Cerebellar nuclear complex (tissue), 1 donor: Measurements from ENCODE around the gene NCSTN.
"Not testable (repeated sequence)": the region's sequence is repeated elsewhere in the genome, so short reads cannot be mapped to it uniquely, and the experiment has no call there.

Experiments
- DNase-seq, 2 experiments: peaks; one replicate each; lab custom pipeline; 2025; lab: John Stamatoyannopoulos, UW

Gene NCSTN

DNA sequence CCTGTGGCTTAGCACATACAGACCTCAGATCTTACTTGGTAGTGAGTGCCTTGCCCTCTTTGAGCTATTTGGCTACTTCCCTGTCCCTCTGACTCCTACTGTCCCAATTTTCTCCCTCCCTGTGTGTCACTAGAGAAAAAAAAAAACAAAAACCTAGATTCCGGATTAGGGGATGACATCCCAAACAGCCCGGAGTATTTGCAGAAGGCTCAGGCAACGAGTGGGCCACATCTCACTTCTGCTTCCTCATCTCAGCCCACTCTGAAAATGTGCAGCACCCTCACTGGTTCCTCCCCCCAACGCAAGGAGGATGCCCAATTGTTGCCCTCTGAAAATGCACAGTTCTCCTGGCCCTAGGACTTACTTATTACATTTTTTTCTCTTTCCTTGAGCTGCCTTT is 28.6 kb downstream of the NCSTN start:
- DNase-seq, result no peak

DNA sequence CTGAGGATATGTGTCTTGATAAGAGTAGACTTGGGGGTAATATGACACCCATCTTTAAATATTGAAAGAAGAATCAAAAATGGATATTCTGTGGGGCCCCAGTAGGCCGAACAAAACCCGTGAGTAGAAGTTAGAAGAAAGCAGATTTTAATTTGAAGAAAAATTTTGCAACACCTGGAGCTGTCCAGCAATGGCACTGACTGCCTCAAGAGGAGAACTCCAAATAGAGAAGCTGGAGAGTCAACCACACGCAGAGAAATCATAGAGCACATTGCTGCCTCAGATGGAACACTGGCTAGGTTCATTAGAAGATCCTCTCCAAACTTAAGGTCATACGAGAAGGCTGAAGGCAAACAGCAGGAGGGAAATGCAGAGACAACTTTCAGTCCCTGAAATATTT is 30.5 kb downstream of the NCSTN start:
- no peak for DNase-seq

DNA sequence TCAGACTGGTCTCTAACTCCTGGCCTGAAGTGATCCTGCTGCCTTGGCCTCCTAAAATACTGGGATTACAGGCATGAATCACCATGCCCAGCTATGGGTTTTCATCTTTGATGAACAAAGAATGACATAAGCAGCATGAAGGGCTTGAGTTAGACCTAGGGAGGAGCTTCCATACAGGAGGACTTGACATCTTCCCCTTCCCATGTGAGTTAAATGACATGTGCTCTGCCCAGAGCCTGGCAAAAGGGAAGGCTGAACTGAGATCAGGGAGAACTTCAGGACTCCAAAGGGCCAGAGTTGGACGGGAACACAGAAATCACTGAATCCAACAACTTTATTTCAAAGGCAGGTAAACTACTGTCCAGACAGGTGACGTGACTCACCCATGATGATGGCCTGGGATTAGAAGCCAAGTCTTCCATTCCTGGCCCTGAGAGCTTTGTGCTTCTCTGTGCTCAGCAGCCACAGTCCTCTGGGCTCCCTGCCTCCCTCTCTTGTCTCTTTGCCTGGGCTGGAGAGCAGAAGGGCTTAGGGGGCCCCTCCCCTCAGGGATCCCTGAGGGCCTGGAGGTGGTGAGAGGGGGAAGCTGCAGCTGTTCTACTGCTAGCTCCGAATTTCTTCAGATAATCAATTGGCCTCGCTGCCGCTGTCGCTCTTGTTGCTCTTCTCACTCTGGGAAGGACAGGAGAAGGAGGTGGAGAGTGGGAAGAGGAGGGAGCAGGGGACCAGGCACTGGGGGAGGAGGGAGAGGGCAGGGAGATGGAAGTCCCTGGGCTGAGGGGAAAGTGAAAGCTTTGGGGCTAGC is 31.3 kb downstream of the NCSTN start:
- no peak for DNase-seq

DNA sequence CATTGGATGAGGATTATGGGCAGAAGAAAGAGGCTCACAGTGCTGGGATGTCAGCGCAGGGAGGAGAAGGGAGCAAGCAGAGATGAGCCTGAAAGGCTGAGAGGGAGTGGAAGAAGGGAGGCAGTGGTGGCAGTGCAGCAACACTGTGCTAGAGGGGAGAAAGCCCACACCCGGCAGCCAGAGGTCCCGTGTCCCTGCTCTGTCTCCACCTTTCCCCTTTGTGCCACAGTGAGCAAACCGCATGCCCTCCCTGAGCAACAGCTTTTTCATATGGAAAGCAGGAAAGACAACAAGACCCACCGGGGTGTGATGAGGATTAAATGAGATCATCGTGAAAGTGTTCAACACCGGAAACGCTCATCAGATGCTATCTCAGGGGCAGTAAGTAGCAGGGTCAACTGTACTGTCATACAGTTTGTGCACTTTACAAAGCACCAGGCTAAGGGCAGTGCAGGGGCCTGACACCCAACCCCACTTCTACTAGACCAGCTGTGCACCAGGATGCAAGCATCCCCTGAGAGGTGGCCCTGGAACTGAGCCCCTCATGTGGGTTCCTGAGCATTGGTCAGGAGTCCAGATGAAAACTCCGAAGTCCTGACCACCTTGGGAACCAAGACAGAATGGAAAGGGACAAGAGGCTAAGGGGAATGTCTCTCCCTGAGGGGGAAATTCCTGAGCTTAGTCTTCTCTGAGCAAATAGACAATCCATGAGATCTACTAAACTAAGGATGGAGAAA is 32.8 kb downstream of the NCSTN start:
- DNase-seq, result no peak

DNA sequence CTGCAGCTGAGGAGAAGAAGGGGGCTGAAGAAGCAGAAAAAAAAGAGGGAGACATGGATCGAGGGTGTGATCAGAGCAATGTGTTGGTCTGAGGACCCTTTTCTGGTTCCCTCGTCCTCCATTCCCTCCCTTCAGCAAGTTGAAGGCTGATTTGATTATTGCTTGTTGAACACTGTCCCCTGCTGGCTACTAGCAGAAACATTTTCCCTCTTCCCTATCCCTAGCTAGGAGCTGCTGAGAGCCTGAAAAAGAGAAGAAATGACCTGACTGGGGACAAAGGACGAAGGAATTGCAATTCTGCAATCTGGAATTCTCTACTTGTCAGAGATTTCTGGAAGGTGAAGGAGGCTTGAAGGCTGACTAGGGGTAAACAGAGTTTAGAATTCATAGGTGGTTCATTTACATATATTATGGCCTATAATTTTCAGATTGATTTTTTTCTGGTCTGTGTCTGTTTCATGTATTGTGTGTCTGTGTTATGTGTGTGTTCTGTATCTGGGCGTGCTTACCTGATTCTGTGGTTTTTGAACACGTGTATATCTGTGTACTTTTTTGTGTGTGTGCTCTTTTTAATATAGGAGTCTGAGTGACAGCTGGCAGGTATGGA is 33.4 kb downstream of the NCSTN start:
- peak in 1 of 2 experiments; percentile 34 for DNase-seq

GRCh38 chr1:160377585-160378206 is 34.5 kb downstream of the NCSTN start:
- no peak for DNase-seq

- not testable (repeated sequence) for DNase-seq
Measured at GRCh38 chr1:160384812-160385211, 41.6 kb downstream of the NCSTN start.

- DNase-seq, result not testable (repeated sequence)
Measured at GRCh38 chr1:160388406-160388805, 45.2 kb downstream of the NCSTN start.

GRCh38 chr1:160394673-160395072 is 51.5 kb downstream of the NCSTN start:
- DNase-seq, result no peak

GRCh38 chr1:160397651-160398050 is 54.5 kb downstream of the NCSTN start:
- DNase-seq, result no peak

DNA sequence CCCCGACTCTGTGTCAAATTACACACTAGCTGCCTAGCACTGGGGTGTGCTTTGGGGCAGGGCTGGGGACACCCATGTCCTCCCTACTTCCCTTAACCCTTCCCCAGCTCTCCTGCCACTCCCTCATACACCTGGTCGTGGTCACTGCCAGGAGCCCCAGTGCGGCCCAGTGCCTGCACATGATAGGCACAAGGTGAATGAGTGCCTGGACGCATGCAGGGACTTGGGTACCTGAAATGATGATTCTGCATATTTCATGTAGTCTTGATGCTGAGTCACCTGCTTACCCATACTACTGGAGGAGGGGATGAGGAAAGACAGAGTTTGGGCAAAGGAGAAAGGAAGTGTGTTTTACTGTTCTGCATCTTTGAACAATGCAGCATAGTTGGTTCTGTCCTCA is 55.6 kb downstream of the NCSTN start:
- DNase-seq, result no peak

DNA sequence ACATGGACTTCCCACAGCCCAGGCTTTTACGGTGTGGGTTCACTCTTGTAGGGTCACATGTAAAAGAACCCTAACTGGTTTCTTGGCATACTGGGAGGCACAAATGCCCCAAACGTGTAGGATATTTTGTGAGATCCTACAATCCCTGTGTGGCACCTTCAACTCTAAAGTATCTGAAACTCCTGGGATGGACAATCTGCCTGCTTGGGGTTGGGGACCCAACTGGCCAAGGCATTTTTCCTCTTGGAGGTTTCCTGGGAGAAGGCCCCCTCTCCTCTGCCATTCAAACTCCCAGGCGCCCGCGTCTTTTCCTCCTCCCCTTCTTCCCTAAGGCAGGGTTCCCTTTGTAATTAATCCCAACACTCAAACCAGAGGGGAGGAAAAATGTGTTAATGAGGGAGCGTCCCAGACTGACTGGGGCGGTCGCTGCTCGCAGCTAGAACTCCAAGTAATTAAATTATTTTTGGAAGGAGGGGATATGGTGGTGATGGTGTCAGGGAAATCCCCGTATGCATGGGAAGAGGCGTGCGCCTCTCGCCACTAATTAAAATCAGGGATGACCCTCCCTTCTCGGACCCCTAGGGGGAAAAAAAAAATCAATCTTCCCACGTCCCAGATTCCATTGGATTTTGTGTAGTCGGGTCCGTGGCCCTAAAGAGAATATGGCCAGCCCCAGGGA is 56.5 kb downstream of the NCSTN start:
- DNase-seq, result no peak

DNA sequence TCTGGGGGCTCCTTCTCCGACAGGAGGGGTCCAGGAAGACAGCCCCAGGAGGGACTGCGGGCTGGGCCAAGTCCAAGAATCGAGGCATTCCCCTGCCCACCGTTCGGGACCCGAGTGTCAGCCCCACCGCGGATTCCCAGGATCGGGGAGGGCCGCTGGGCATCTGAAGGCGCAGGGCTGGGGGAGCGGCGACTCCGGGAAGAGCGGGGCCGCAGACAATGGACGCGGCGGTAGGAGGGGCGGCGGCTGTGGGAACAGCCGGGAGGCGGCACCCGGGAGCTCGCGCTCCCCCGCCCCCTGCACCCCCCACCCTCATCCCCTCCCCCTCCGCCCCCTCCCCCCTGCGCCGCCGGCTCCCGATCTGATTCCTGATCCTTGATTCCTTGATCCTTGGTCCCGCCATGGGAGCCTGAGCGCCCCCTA is 57.1 kb downstream of the NCSTN start, which contains the start of gene VANGL2:
Gene VANGL2 (plus strand): TSS at position 342 of the 423 bp plus-strand sequence. CDS start 15,274 bp downstream, outside the sequence.
- peak in 1 of 2 experiments; percentile 35 for DNase-seq

GRCh38 chr1:160400646-160401486 is 57.7 kb downstream of the NCSTN start:
- DNase-seq, result no peak

DNA sequence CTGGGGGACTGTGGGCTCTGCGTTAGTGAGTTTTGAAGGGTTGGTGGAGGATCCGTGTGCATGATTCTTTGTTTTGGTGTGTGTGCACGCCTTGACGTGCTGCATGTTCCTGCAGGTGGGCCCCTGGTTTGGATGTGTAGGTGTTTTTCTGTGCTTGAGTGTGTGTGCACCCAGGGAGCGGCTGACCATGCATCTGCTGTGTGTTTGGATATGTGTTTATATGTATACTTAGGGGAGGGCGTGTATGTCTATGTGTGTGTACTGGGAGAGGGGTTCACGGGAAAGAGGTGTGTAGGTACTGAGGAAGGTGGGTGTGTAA is 58.3 kb downstream of the NCSTN start:
- DNase-seq, result no peak

GRCh38 chr1:160402001-160402795 is 59.0 kb downstream of the NCSTN start:
- DNase-seq, result no peak

GRCh38 chr1:160403244-160403643 is 60.1 kb downstream of the NCSTN start:
- no peak for DNase-seq

- no peak for DNase-seq
Measured at GRCh38 chr1:160404094-160404493, 60.9 kb downstream of the NCSTN start.

DNA sequence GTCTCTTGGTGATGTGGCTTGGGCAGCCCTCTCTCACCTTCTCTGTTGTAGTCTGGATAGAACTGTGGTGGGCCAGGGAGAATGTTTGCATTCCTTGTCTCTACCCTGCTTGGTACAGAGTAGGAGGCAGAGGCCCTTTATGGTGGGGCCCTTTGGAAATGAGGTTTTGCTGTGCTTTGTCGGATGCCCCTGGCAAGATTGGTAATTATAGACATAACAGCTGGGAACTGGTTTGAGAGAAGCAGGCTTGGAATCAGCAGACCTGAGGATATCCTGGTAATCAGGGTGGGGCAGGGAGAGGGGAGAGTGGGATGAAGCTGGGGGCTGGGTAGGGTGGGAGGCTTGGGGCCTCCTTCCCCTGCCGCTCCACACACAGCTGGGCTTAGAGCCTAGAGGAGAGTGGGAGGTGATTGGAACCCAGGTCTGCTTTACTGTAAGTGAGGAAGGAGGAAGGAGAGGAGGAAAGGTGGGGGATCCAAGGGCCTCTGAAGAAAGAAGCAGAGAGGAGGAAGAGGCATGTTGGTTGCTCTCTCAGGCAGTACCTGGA is 62.2 kb downstream of the NCSTN start:
- DNase-seq, result no peak
